Natural killer cell (primary cell): Measurements from ENCODE around the gene ELFN2. TPM values are rescaled to one million over a fixed set of nuclear protein-coding genes. Genes with fewer than 3 reads are reported as not detected.

Source experiments
- ATAC-seq, 3 donors: fragments of 150-1000 bp in 2 of 3; fragments of 200-7000 bp in 1 of 3; cut with Tn5 transposase; 1 replicate in 1 of 3; 2 replicates in 2 of 3; pipeline ENCODE4 v1.10.0; 2021; ENCODE audit warnings: mild to moderate bottlenecking in 2 of 3, moderate library complexity in 2 of 3
- DNase-seq, 2 donors: peaks; one replicate each; pipeline versions ENCODE4 v3.0.0 to v3.0.0-alpha.2; 2013 to 2021; ENCODE audit warnings: mixed read lengths in 1 of 2
- H3K27ac ChIP-seq: one replicate; pipeline ENCODE4 v1.5.1; 2013; ENCODE audit warnings: mild to moderate bottlenecking, low read length
- H3K27me3 ChIP-seq: one replicate; pipeline ENCODE4 v1.6.1; 2013; ENCODE audit warnings: low read length; ENCODE audit not compliant: control insufficient read depth, insufficient read depth
- H3K36me3 ChIP-seq: one replicate; pipeline ENCODE4 v1.6.1; 2013; ENCODE audit warnings: low read length; ENCODE audit not compliant: control insufficient read depth, insufficient read depth
- H3K4me1 ChIP-seq: one replicate; pipeline ENCODE4 v1.6.1; 2013; ENCODE audit warnings: low read length; ENCODE audit not compliant: control insufficient read depth, insufficient read depth
- H3K4me3 ChIP-seq: one replicate; pipeline ENCODE4 v1.5.1; 2013; ENCODE audit warnings: low read length
- H3K9me3 ChIP-seq: one replicate; pipeline ENCODE4 v1.6.1; 2013; ENCODE audit warnings: low read length; ENCODE audit not compliant: control insufficient read depth, insufficient read depth
- H3K27ac Mint-ChIP-seq, 2 donors: one replicate each; pipeline ENCODE4 v1.8.0; 2022; ENCODE audit warnings: mild to moderate bottlenecking in 2 of 2, mixed read lengths in 2 of 2, moderate library complexity in 1 of 2
- H3K27me3 Mint-ChIP-seq, 2 donors: one replicate each; pipeline ENCODE4 v1.8.0; 2022; ENCODE audit warnings: low read depth in 2 of 2, mixed read lengths in 2 of 2
- H3K36me3 Mint-ChIP-seq: one replicate; pipeline ENCODE4 v1.8.0; 2022; ENCODE audit warnings: mixed read lengths
- H3K4me1 Mint-ChIP-seq, 2 donors: one replicate each; pipeline ENCODE4 v1.8.0; 2022; ENCODE audit warnings: mixed read lengths in 2 of 2
- H3K4me3 Mint-ChIP-seq: one replicate; pipeline ENCODE4 v1.8.0; 2022; ENCODE audit warnings: mild to moderate bottlenecking, moderate library complexity, mixed read lengths
- H3K9me3 Mint-ChIP-seq, 2 donors: one replicate each; pipeline ENCODE4 v1.8.0; 2022; ENCODE audit warnings: mixed read lengths in 2 of 2
- WGBS: methylation state at CpG from one replicate; pipeline ENCODE4 v1.1.7; 2013; ENCODE audit warnings: missing lambda C conversion rate; ENCODE audit not compliant: insufficient coverage; 5-methylcytosine and 5-hydroxymethylcytosine counted together
- intact Hi-C: fragments of 100-400 bp; cut with micrococcal nuclease; formaldehyde crosslinking; loops from one replicate; pipeline ENCODE4 v1.14.2; 2022
- total RNA-seq, 4 donors: library from RNA; stranded (reverse); fragments of 120-200 nt in 1 of 4; gene quantifications; one replicate each; pipeline versions ENCODE4 v1.2.3 to v1.2.4, GENCODE V29; 2013 to 2022
- TF ChIP-seq, protein P1 (sequence below): fragments of 200-600 bp; IDR thresholded peaks from one replicate; pipeline ENCODE4 v1.8.0; 2022; ENCODE audit warnings: antibody characterized with exemption

Gene ELFN2
- total RNA-seq, 3 donors from 2014 or later (not counting 1 experiment from before 2014, with no cell fraction given) = 0.33 to 0.49 (median 0.36) TPM

DNA sequence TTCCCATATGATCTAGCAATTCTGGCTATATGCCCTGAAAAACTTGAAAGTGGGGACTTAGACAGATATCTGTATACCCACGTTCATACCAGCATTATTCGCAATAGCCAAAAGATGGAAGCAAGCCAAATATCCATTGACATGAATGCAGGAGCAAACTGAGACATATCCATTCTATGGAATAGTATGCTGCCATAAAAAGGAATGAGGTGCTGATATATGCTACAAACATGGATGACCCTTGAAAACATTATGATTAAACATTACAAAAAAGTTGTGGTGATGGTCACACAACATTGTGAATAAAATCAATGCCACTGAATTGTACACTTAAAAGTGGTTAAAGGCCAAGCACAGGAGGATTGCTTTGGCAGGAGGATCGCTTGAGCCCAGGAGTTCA is 33.4 kb upstream of the ELFN2 start:
- no peak overlapping the region for H3K27ac Mint-ChIP-seq
- Histone ChIP-seq H3K9me3 (no peaks in the 10 kb centered on the region), H3K27me3 (no peaks in the 10 kb centered on the region), H3K4me1 (no peaks in the 10 kb centered on the region), H3K27ac (no peak overlapping the region), H3K36me3 (peaks cover 6% of the 10 kb centered on the region), H3K4me3 (no peak overlapping the region)
- no peaks in the 10 kb centered on the region for H3K27me3 Mint-ChIP-seq
- ATAC-seq (no peak), DNase-seq (no peak)
- TF ChIP-seq, protein P1, sequence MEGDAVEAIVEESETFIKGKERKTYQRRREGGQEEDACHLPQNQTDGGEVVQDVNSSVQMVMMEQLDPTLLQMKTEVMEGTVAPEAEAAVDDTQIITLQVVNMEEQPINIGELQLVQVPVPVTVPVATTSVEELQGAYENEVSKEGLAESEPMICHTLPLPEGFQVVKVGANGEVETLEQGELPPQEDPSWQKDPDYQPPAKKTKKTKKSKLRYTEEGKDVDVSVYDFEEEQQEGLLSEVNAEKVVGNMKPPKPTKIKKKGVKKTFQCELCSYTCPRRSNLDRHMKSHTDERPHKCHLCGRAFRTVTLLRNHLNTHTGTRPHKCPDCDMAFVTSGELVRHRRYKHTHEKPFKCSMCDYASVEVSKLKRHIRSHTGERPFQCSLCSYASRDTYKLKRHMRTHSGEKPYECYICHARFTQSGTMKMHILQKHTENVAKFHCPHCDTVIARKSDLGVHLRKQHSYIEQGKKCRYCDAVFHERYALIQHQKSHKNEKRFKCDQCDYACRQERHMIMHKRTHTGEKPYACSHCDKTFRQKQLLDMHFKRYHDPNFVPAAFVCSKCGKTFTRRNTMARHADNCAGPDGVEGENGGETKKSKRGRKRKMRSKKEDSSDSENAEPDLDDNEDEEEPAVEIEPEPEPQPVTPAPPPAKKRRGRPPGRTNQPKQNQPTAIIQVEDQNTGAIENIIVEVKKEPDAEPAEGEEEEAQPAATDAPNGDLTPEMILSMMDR = no peak
- H3K4me1 Mint-ChIP-seq = peaks cover 5 to 12% of the 10 kb centered on the region in 2 donors
- intact Hi-C loops = no loop called here
- no peaks in the 10 kb centered on the region for H3K9me3 Mint-ChIP-seq
- 97% methylated on average over 3 of the region's 3 CpGs for WGBS
- no peaks in the 10 kb centered on the region for H3K36me3 Mint-ChIP-seq
- no peak overlapping the region for H3K4me3 Mint-ChIP-seq

DNA sequence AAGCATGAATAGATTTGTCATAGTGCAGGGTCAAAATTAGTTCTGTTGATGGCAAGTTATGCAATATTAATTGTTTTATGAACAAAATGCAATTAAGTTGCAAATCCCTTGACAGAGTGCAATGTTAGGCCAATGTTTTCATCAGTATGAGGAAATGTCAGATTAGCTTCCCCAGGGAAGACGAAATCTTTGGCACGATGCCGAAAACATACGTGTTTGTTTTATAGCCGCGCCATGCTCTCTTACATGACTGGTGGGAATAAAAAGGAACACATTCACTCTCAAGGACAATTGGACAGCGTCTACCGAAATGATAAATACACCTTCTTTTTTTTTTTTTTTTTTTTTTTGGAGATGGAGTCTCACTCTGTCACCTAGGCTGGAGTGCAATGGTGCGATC is 31.9 kb upstream of the ELFN2 start:
- Histone ChIP-seq H3K36me3 (no peaks in the 10 kb centered on the region), H3K4me3 (no peak overlapping the region), H3K4me1 (no peaks in the 10 kb centered on the region), H3K27me3 (no peaks in the 10 kb centered on the region), H3K27ac (no peak overlapping the region), H3K9me3 (no peaks in the 10 kb centered on the region)
- H3K36me3 Mint-ChIP-seq = no peaks in the 10 kb centered on the region
- 98% methylated on average over 8 of the region's 9 CpGs for WGBS
- no peak overlapping the region for H3K4me3 Mint-ChIP-seq
- TF ChIP-seq, protein P1 = no peak
- H3K9me3 Mint-ChIP-seq = no peaks in the 10 kb centered on the region
- no peak overlapping the region for H3K27ac Mint-ChIP-seq
- ATAC-seq (no peak), DNase-seq (no peak)
- intact Hi-C loops = no loop called here
- H3K4me1 Mint-ChIP-seq = peaks cover 5 to 21% of the 10 kb centered on the region in 2 donors
- H3K27me3 Mint-ChIP-seq = no peaks in the 10 kb centered on the region

DNA sequence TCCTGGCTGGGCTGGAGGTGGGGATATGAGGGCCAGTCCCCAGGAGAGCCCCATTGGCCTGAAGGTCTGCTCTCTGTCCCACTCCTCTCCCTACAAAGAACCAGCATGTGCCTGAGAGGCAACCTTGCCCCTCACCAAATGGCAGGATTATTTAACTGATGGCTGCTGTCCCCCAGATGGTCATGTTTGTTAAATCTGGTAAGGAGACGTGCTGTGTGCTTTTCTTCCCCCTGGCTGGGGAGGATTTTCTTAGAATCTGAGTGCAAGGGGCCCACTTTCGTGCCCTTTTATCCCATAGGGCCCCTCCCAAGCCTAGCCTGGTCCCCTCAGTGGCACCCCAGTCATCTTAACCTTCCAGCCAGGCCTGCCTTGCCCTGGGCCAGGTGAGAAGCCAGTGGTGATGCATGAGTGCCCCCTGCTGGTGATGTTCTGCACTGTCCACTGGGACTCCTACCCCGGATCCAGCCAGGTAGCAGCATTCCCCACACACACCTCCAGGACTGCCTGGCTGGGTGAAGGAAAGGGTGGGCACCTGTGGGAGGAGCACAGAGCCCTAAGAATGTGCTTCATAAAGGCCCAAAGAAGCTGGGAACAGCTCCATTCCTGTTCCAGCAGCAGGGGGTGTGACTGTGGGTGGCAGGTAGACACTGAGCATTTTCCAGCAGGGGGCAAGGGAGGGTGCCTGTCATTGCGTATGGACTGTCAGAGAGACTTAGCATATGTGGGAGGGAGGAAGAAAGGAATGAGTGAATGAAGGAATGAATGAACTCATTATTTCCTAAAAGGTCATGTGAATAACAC is 30.0 kb upstream of the ELFN2 start:
- no peaks in the 10 kb centered on the region for H3K4me1 ChIP-seq
- no peaks in the 10 kb centered on the region for H3K36me3 Mint-ChIP-seq
- peak; percentile 86 to 99 (median 96) for ATAC-seq
- H3K4me3 ChIP-seq = no peak overlapping the region
- H3K27ac ChIP-seq = no peak overlapping the region
- no peak overlapping the region for H3K27ac Mint-ChIP-seq
- H3K27me3 ChIP-seq = no peaks in the 10 kb centered on the region
- no peak overlapping the region for H3K4me3 Mint-ChIP-seq
- TF ChIP-seq, protein P1 = peak; percentile 96
- peak; percentile 79 to 89 for DNase-seq
- no peaks in the 10 kb centered on the region for H3K27me3 Mint-ChIP-seq
- 71% methylated on average over 3 of the region's 4 CpGs for WGBS
- no peaks in the 10 kb centered on the region for H3K9me3 ChIP-seq
- intact Hi-C loops = loop anchor here (1.0 to 2.0 kb wide), 4 partner anchors 140 to 378 kb away; no protein-coding TSS in a partner anchor
- H3K4me1 Mint-ChIP-seq = peaks cover 5 to 21% of the 10 kb centered on the region in 2 donors
- no peaks in the 10 kb centered on the region for H3K36me3 ChIP-seq
- no peaks in the 10 kb centered on the region for H3K9me3 Mint-ChIP-seq
